Measurements from ENCODE around the gene HNRNPUL2.

DNA sequence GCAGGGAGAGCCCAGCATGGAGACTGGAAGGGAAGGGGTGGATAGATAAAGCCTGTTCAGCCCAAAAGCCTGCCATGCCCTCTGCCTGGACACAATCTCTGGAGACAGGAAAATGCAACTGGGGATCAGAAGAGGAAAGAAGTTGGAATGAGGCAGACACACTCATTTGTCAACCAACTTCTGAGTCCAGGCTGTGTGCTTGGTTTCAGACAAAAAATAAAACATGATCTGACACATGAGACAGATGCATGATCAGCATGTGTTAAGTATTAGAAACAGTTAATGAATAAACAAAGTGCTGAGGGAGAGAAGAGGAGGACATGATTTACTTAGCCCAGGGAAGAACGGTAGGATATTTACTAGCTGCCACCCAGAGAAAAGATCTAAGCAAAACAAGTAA is 38.8 kb downstream of the HNRNPUL2 start:
- TF ChIP-seq, protein P1, sequence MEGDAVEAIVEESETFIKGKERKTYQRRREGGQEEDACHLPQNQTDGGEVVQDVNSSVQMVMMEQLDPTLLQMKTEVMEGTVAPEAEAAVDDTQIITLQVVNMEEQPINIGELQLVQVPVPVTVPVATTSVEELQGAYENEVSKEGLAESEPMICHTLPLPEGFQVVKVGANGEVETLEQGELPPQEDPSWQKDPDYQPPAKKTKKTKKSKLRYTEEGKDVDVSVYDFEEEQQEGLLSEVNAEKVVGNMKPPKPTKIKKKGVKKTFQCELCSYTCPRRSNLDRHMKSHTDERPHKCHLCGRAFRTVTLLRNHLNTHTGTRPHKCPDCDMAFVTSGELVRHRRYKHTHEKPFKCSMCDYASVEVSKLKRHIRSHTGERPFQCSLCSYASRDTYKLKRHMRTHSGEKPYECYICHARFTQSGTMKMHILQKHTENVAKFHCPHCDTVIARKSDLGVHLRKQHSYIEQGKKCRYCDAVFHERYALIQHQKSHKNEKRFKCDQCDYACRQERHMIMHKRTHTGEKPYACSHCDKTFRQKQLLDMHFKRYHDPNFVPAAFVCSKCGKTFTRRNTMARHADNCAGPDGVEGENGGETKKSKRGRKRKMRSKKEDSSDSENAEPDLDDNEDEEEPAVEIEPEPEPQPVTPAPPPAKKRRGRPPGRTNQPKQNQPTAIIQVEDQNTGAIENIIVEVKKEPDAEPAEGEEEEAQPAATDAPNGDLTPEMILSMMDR (IDR thresholded peaks at IDR 0.05; ENCODE audit: low read length): no peak
- TF ChIP-seq EZH2 (IDR thresholded peaks at IDR 0.05; ENCODE audit: borderline replicate concordance, low read length): no peak

Data from OCI-LY1 (cell line).